ENCODE data around the gene SOCS3.

SOCS3 gene

GRCh38 chr17:78330570-78331224, 29.2 kb downstream of the SOCS3 start:
- no peak for DNase-seq (ENCODE audit: low read depth in 2 of 2)

- DNase-seq (ENCODE audit: low read depth in 2 of 2), result no peak
These were observed 30.4 kb downstream of the SOCS3 start for GRCh38 chr17:78329263-78330059.

GRCh38 chr17:78327880-78328279, 32.0 kb downstream of the SOCS3 start:
- DNase-seq (ENCODE audit: low read depth in 2 of 2), result no peak

GRCh38 chr17:78325076-78325687, 34.7 kb downstream of the SOCS3 start:
- DNase-seq (ENCODE audit: low read depth in 2 of 2), result no peak

GRCh38 chr17:78324391-78325075, 35.3 kb downstream of the SOCS3 start:
- no peak for DNase-seq (ENCODE audit: low read depth in 2 of 2)

- DNase-seq (ENCODE audit: low read depth in 2 of 2), result no peak
These were observed 36.0 kb downstream of the SOCS3 start for GRCh38 chr17:78323826-78324390.

GRCh38 chr17:78322858-78323455, 36.9 kb downstream of the SOCS3 start:
- no peak for DNase-seq (ENCODE audit: low read depth in 2 of 2)

GRCh38 chr17:78322327-78322857, 37.5 kb downstream of the SOCS3 start:
- no peak for DNase-seq (ENCODE audit: low read depth in 2 of 2)

- no peak for DNase-seq (ENCODE audit: low read depth in 2 of 2)
These were observed 41.0 kb downstream of the SOCS3 start for GRCh38 chr17:78318843-78319242.

GRCh38 chr17:78318407-78318806, 41.5 kb downstream of the SOCS3 start:
- DNase-seq (ENCODE audit: low read depth in 2 of 2), result no peak

- DNase-seq (ENCODE audit: low read depth in 2 of 2), result no peak
These were observed 42.0 kb downstream of the SOCS3 start for GRCh38 chr17:78317794-78318400.

GRCh38 chr17:78316867-78317789, 42.7 kb downstream of the SOCS3 start:
- no peak for DNase-seq (ENCODE audit: low read depth in 2 of 2)

GRCh38 chr17:78316115-78316866, 43.6 kb downstream of the SOCS3 start:
- DNase-seq (ENCODE audit: low read depth in 2 of 2), result no peak

GRCh38 chr17:78315355-78316114, 44.3 kb downstream of the SOCS3 start:
- DNase-seq (ENCODE audit: low read depth in 2 of 2), result peak; percentile 44 to 62

- no peak for DNase-seq (ENCODE audit: low read depth in 2 of 2)
These were observed 45.1 kb downstream of the SOCS3 start for GRCh38 chr17:78314683-78315354.

- DNase-seq (ENCODE audit: low read depth in 2 of 2), result peak; percentile 59 to 64
These were observed 45.9 kb downstream of the SOCS3 start for GRCh38 chr17:78313735-78314648.
